ENCODE data around the gene CADM2.

CADM2 gene

GRCh38 chr3:85330071-85330470 is 371.3 kb downstream of the CADM2 start:
- no peak for DNase-seq (ENCODE audit: low spot score)
- no peak overlapping the region for H3K4me3 ChIP-seq
- TF ChIP-seq, protein P1, sequence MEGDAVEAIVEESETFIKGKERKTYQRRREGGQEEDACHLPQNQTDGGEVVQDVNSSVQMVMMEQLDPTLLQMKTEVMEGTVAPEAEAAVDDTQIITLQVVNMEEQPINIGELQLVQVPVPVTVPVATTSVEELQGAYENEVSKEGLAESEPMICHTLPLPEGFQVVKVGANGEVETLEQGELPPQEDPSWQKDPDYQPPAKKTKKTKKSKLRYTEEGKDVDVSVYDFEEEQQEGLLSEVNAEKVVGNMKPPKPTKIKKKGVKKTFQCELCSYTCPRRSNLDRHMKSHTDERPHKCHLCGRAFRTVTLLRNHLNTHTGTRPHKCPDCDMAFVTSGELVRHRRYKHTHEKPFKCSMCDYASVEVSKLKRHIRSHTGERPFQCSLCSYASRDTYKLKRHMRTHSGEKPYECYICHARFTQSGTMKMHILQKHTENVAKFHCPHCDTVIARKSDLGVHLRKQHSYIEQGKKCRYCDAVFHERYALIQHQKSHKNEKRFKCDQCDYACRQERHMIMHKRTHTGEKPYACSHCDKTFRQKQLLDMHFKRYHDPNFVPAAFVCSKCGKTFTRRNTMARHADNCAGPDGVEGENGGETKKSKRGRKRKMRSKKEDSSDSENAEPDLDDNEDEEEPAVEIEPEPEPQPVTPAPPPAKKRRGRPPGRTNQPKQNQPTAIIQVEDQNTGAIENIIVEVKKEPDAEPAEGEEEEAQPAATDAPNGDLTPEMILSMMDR (IDR thresholded peaks at IDR 0.05): no peak
- H3K27ac ChIP-seq: no peak overlapping the region

- no peak for DNase-seq (ENCODE audit: low spot score)
- TF ChIP-seq, protein P1 (IDR thresholded peaks at IDR 0.05): no peak
- Histone ChIP-seq H3K27ac (no peak overlapping the region), H3K4me3 (no peak overlapping the region)
These were observed 379.1 kb downstream of the CADM2 start for GRCh38 chr3:85337895-85338294.

GRCh38 chr3:85342915-85343314 is 384.1 kb downstream of the CADM2 start:
- no peak overlapping the region for H3K4me3 ChIP-seq
- H3K27ac ChIP-seq: no peak overlapping the region
- no peak for DNase-seq (ENCODE audit: low spot score)
- TF ChIP-seq, protein P1 (IDR thresholded peaks at IDR 0.05): no peak

DNA sequence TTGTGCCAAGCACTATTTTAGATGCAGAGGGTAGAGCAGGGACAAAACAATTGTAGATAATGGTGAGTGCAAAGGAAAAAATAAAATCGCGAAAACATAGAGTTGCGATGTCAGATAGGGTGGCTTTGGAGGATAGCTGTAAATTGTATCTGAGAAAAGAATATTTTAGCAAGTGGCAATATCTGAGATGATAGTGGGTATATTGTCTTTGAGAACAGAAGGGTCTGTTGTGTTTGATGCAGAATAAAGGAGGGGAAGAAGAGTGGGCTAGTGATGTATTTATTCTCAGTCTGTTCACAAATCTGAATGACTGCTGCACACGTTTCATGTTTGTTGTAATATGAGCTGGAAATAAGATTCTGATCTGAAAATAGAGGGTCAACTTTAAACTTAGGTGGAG is 396.8 kb downstream of the CADM2 start:
- DNase-seq (ENCODE audit: low spot score): no peak
- Histone ChIP-seq H3K27ac (no peak overlapping the region), H3K4me3 (no peak overlapping the region)

DNA sequence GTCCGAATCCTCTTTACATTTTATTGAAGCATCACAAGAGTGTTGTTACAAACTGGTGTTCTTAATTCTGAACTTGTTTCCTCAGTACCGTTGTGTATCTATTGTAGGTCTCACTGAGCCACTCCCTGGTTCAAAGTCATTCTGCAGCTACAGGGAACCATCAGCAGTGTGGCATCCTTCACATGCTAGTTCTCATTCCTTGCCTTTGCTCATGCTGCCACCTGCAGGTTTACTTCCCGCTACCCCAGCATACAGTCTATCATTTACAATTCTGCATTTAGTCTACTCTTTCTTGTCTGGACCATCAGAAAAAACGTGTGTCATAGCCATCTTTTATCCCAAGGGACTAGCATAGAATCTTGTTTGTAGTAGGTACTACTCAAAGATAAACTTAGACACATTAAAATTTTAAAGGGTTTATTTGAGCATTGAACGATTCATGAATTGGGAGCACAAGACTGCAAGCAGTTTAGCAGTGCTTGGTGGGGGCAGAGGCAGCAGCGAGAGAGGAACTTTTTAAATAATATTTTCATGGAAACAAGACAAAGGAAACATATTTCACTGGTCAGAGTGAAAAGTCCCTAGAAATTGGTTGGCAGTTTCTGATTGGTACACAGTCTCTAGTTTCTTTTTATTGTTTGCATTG is 402.1 kb downstream of the CADM2 start:
- H3K4me3 ChIP-seq: no peak overlapping the region
- H3K27ac ChIP-seq: no peak overlapping the region
- TF ChIP-seq, protein P1 (IDR thresholded peaks at IDR 0.05): no peak
- DNase-seq (ENCODE audit: low spot score): no peak

More for the DNA sequence above, 396.8 kb downstream of the CADM2 start:
- TF ChIP-seq, protein P1 (IDR thresholded peaks at IDR 0.05): no peak

DNA sequence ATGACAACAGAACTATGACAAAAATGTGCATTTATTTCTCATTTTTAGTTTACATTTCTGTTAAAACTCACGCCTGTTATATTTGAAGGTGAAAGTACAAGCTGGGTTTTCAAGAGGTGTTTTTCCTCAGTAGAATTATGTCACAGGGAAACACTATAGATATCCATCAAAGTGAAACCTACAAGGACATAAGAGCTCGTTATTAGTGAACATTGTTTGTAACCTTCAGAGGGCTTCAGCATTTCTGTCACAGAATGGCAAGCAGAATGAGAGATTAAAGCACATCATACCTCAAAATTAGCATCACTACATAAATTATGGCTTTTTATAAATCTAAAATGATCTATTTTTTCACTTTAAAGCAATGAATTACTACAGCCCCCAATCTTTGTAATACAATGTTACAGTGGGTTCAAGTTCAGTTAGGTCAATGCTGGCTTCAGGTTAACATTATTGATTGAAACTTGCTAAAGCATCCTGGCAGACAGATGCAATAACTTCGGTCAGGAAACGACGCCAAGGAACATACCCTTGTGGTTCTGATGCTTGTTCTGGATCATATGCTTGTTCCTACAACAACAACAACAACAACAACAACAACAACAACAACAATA is 405.6 kb downstream of the CADM2 start:
- DNase-seq (ENCODE audit: low spot score): no peak
- TF ChIP-seq, protein P1 (IDR thresholded peaks at IDR 0.05): no peak
- H3K4me3 ChIP-seq: no peak overlapping the region
- H3K27ac ChIP-seq: no peak overlapping the region

DNA sequence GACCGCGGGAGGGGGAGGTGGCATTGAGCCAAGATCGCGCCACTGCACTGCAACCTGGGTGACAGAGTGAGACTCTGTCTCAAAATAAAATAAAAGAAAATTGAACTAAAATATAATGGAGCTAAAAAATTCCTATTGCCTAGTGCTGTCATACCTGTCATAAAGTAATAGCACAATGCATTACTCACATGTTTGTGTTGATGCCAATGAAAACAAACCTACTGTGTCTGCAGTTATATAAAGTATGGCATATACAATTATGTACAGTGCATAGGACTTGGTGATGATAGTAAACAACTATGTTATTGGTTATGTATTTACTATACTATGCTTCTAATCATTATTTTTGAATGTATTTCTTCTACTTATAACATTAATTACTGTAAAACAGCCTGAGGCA is 411.6 kb downstream of the CADM2 start:
- no peak overlapping the region for H3K4me3 ChIP-seq

More for the DNA sequence above, 411.6 kb downstream of the CADM2 start:
- TF ChIP-seq, protein P1 (IDR thresholded peaks at IDR 0.05): no peak
- DNase-seq (ENCODE audit: low spot score): no peak
- no peak overlapping the region for H3K27ac ChIP-seq

All from coronary artery (tissue), 2 donors.